GM12892 (cell line): Measurements from ENCODE around the gene LHX3.

ENCODE experiments used
- POLR2A ChIP-seq: IDR thresholded peaks from 2 replicates; pipeline ENCODE4 v1.6.1; 2011; ENCODE audit warnings: low read depth, low read length, control low read depth
- POLR2AphosphoS5 ChIP-seq: IDR thresholded peaks from 2 replicates; pipeline ENCODE4 v1.6.1; 2011; ENCODE audit warnings: low read depth, low read length, control low read depth
- TAF1 ChIP-seq: IDR thresholded peaks from 2 replicates; pipeline ENCODE4 v1.6.1; 2011; ENCODE audit warnings: low read depth, mild to moderate bottlenecking, control low read depth, low read length, borderline replicate concordance

DNA sequence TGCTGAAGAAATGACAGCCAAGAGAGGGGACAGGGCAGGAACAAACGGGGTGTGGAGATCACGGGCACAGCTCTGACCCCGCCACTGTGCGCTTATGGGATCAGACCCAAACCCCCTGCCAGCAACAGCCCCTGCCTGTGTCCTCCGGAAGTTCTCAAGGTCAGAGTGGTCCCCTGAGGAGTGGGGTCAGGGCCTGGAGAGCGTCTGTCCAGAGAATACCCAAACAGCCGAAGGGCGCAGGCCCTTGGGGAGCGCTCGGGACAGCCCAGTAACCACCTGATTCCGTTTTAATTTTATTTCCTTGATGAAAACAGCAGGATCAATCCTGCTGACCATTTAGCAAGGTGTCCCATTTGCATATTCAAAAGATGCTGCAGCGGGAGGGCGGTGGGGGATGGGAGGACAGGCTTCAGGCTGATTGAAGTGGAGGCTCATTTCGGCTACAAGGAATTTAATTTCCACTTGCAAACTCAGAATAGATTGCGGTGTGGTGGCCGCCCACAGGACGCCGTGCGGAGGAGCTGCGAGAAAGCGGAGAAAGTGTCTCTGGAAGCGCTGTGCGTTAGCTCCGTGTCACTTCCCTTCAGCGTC lies 53.6 kb downstream of the LHX3 start:
- TF ChIP-seq TAF1 (no peak), POLR2A (no peak), POLR2AphosphoS5 (no peak)
